Uterus (tissue), 2 donors: ENCODE data around the gene CBY1.

ENCODE experiments used
- CTCF ChIP-seq, 4 experiments: fragments of 200-600 bp in 2 of 4; fragments of 450-650 bp in 2 of 4; sonication (generic) in 2 of 4; IDR thresholded peaks; one replicate each; pipeline ENCODE4 v1.5.1; 2016 to 2019; ENCODE audit warnings: antibody characterized with exemption in 4 of 4, mild to moderate bottlenecking in 2 of 4, moderate library complexity in 1 of 4
- POLR2A ChIP-seq, 2 donors: fragments of 450-650 bp; IDR thresholded peaks; one replicate each; pipeline ENCODE4 v1.6.1; 2016; ENCODE audit warnings: antibody characterized with exemption in 2 of 2, mild to moderate bottlenecking in 1 of 2, moderate library complexity in 1 of 2

GRCh38 chr22:38698407-38699094 is 42.1 kb downstream of the CBY1 start:
- TF ChIP-seq POLR2A (IDR thresholded peaks at IDR 0.05) (no peak), CTCF (IDR thresholded peaks at IDR 0.05) (no peak)
